Measurements from ENCODE around the gene LARGE1. TPM values are rescaled to one million over a fixed set of nuclear protein-coding genes. Genes with fewer than 3 reads are reported as not detected.

Gene LARGE1
- total and polyA plus RNA-seq, 4 experiments from 2014 or later = 0.06 to 1.1 (median 1.0) TPM; not detected in 1

GRCh38 chr22:33477120-33478111 lies 442.9 kb downstream of the LARGE1 start:
- POLR2A ChIA-PET (ENCODE audit: partially characterized antibody) = no interaction called here
- no peak for DNase-seq
- H3K27ac Mint-ChIP-seq = no peak overlapping the region
- H3K9me3 Mint-ChIP-seq = peaks cover 0 to 6% (median 3%) of the 10 kb centered on the region in 8 donors
- no peaks in the 10 kb centered on the region for H3K36me3 ChIP-seq (ENCODE audit: insufficient read depth, low read length)
- CTCF ChIA-PET (ENCODE audit: partially characterized antibody) = no interaction called here
- H3K36me3 Mint-ChIP-seq = no peaks in the 10 kb centered on the region
- intact Hi-C loops (cut with micrococcal nuclease) = no loop called here
- H3K4me3 ChIP-seq (ENCODE audit: low read length in 2 of 2) = no peak overlapping the region
- no peaks in the 10 kb centered on the region for H3K27me3 Mint-ChIP-seq
- H3K27me3 ChIP-seq (ENCODE audit: insufficient read depth, low read length) = no peaks in the 10 kb centered on the region
- no peaks in the 10 kb centered on the region for H3K4me1 Mint-ChIP-seq
- no peak overlapping the region for H3K27ac ChIP-seq (ENCODE audit: low read depth, low read length)
- H3K4me1 ChIP-seq (ENCODE audit: insufficient read depth, low read length) = no peaks in the 10 kb centered on the region
- peaks cover 0 to 4% of the 10 kb centered on the region in 2 donors for H3K9me3 ChIP-seq (ENCODE audit: control insufficient read depth in 1 of 2, low read length in 2 of 2)
- H3K4me3 Mint-ChIP-seq = no peak overlapping the region

GRCh38 chr22:33476716-33477115 lies 443.6 kb downstream of the LARGE1 start:
- ChIA-PET CTCF (ENCODE audit: partially characterized antibody) (no interaction called here), POLR2A (ENCODE audit: partially characterized antibody) (no interaction called here)
- H3K4me3 ChIP-seq (ENCODE audit: low read length in 2 of 2) = no peak overlapping the region
- Mint-ChIP-seq H3K9me3 (peaks cover 0 to 8% (median 4%) of the 10 kb centered on the region in 8 donors), H3K4me3 (no peak overlapping the region), H3K27ac (no peak overlapping the region), H3K4me1 (no peaks in the 10 kb centered on the region), H3K27me3 (no peaks in the 10 kb centered on the region), H3K36me3 (no peaks in the 10 kb centered on the region)
- peaks cover 0 to 4% of the 10 kb centered on the region in 2 donors for H3K9me3 ChIP-seq (ENCODE audit: control insufficient read depth in 1 of 2, low read length in 2 of 2)
- no peaks in the 10 kb centered on the region for H3K36me3 ChIP-seq (ENCODE audit: insufficient read depth, low read length)
- intact Hi-C loops (cut with micrococcal nuclease) = no loop called here
- no peak for DNase-seq
- H3K27me3 ChIP-seq (ENCODE audit: insufficient read depth, low read length) = no peaks in the 10 kb centered on the region
- H3K27ac ChIP-seq (ENCODE audit: low read depth, low read length) = no peak overlapping the region
- no peaks in the 10 kb centered on the region for H3K4me1 ChIP-seq (ENCODE audit: insufficient read depth, low read length)

GRCh38 chr22:33476206-33476605 lies 444.1 kb downstream of the LARGE1 start:
- no peaks in the 10 kb centered on the region for H3K27me3 ChIP-seq (ENCODE audit: insufficient read depth, low read length)
- H3K4me1 ChIP-seq (ENCODE audit: insufficient read depth, low read length) = no peaks in the 10 kb centered on the region
- Mint-ChIP-seq H3K27ac (no peak overlapping the region), H3K36me3 (no peaks in the 10 kb centered on the region), H3K9me3 (peaks cover 0 to 8% (median 4%) of the 10 kb centered on the region in 8 donors), H3K27me3 (no peaks in the 10 kb centered on the region), H3K4me1 (no peaks in the 10 kb centered on the region), H3K4me3 (no peak overlapping the region)
- no peak overlapping the region for H3K4me3 ChIP-seq (ENCODE audit: low read length in 2 of 2)
- ChIA-PET CTCF (ENCODE audit: partially characterized antibody) (no interaction called here), POLR2A (ENCODE audit: partially characterized antibody) (no interaction called here)
- H3K27ac ChIP-seq (ENCODE audit: low read depth, low read length) = no peak overlapping the region
- no peaks in the 10 kb centered on the region for H3K36me3 ChIP-seq (ENCODE audit: insufficient read depth, low read length)
- no peak for DNase-seq
- intact Hi-C loops (cut with micrococcal nuclease) = no loop called here
- H3K9me3 ChIP-seq (ENCODE audit: control insufficient read depth in 1 of 2, low read length in 2 of 2) = peaks cover 0 to 4% of the 10 kb centered on the region in 2 donors

GRCh38 chr22:33474587-33474986 lies 445.7 kb downstream of the LARGE1 start:
- CTCF ChIA-PET (ENCODE audit: partially characterized antibody) = no interaction called here
- H3K36me3 Mint-ChIP-seq = no peaks in the 10 kb centered on the region
- intact Hi-C loops (cut with micrococcal nuclease) = no loop called here
- Histone ChIP-seq H3K4me1 (ENCODE audit: insufficient read depth, low read length) (no peaks in the 10 kb centered on the region), H3K36me3 (ENCODE audit: insufficient read depth, low read length) (no peaks in the 10 kb centered on the region), H3K4me3 (ENCODE audit: low read length in 2 of 2) (no peak overlapping the region), H3K27me3 (ENCODE audit: insufficient read depth, low read length) (no peaks in the 10 kb centered on the region), H3K27ac (ENCODE audit: low read depth, low read length) (no peak overlapping the region), H3K9me3 (ENCODE audit: control insufficient read depth in 1 of 2, low read length in 2 of 2) (peaks cover 0 to 4% of the 10 kb centered on the region in 2 donors)
- no peak overlapping the region for H3K27ac Mint-ChIP-seq
- H3K9me3 Mint-ChIP-seq = peaks cover 0 to 10% (median 7%) of the 10 kb centered on the region in 8 donors
- no peaks in the 10 kb centered on the region for H3K27me3 Mint-ChIP-seq
- POLR2A ChIA-PET (ENCODE audit: partially characterized antibody) = no interaction called here
- no peak overlapping the region for H3K4me3 Mint-ChIP-seq
- H3K4me1 Mint-ChIP-seq = no peaks in the 10 kb centered on the region
- no peak for DNase-seq

GRCh38 chr22:33472462-33473344 lies 447.6 kb downstream of the LARGE1 start:
- no peak overlapping the region for H3K4me3 Mint-ChIP-seq
- Histone ChIP-seq H3K36me3 (ENCODE audit: insufficient read depth, low read length) (no peaks in the 10 kb centered on the region), H3K9me3 (ENCODE audit: control insufficient read depth in 1 of 2, low read length in 2 of 2) (peaks cover 0 to 4% of the 10 kb centered on the region in 2 donors), H3K27ac (ENCODE audit: low read depth, low read length) (no peak overlapping the region), H3K4me3 (ENCODE audit: low read length in 2 of 2) (no peak overlapping the region), H3K27me3 (ENCODE audit: insufficient read depth, low read length) (no peaks in the 10 kb centered on the region), H3K4me1 (ENCODE audit: insufficient read depth, low read length) (no peaks in the 10 kb centered on the region)
- intact Hi-C loops (cut with micrococcal nuclease) = no loop called here
- H3K36me3 Mint-ChIP-seq = no peaks in the 10 kb centered on the region
- CTCF ChIA-PET (ENCODE audit: partially characterized antibody) = no interaction called here
- H3K4me1 Mint-ChIP-seq = no peaks in the 10 kb centered on the region
- H3K27ac Mint-ChIP-seq = no peak overlapping the region
- H3K9me3 Mint-ChIP-seq = peaks cover 0 to 16% (median 6%) of the 10 kb centered on the region in 8 donors
- H3K27me3 Mint-ChIP-seq = no peaks in the 10 kb centered on the region
- DNase-seq = no peak
- POLR2A ChIA-PET (ENCODE audit: partially characterized antibody) = no interaction called here

GRCh38 chr22:33470456-33470855 lies 449.8 kb downstream of the LARGE1 start:
- Mint-ChIP-seq H3K36me3 (no peaks in the 10 kb centered on the region), H3K27me3 (no peaks in the 10 kb centered on the region), H3K27ac (no peak overlapping the region), H3K9me3 (peaks cover 0 to 20% (median 4%) of the 10 kb centered on the region in 8 donors), H3K4me3 (no peak overlapping the region), H3K4me1 (no peaks in the 10 kb centered on the region)
- Histone ChIP-seq H3K27ac (ENCODE audit: low read depth, low read length) (no peak overlapping the region), H3K4me3 (ENCODE audit: low read length in 2 of 2) (no peak overlapping the region), H3K9me3 (ENCODE audit: control insufficient read depth in 1 of 2, low read length in 2 of 2) (no peaks in the 10 kb centered on the region), H3K36me3 (ENCODE audit: insufficient read depth, low read length) (no peaks in the 10 kb centered on the region), H3K4me1 (ENCODE audit: insufficient read depth, low read length) (no peaks in the 10 kb centered on the region), H3K27me3 (ENCODE audit: insufficient read depth, low read length) (no peaks in the 10 kb centered on the region)
- DNase-seq = no peak
- ChIA-PET CTCF (ENCODE audit: partially characterized antibody) (no interaction called here), POLR2A (ENCODE audit: partially characterized antibody) (no interaction called here)
- intact Hi-C loops (cut with micrococcal nuclease) = no loop called here

GRCh38 chr22:33467620-33468095 lies 452.6 kb downstream of the LARGE1 start:
- no peaks in the 10 kb centered on the region for H3K27me3 Mint-ChIP-seq
- ChIA-PET CTCF (ENCODE audit: partially characterized antibody) (no interaction called here), POLR2A (ENCODE audit: partially characterized antibody) (no interaction called here)
- Histone ChIP-seq H3K4me1 (ENCODE audit: insufficient read depth, low read length) (no peaks in the 10 kb centered on the region), H3K36me3 (ENCODE audit: insufficient read depth, low read length) (no peaks in the 10 kb centered on the region), H3K9me3 (ENCODE audit: control insufficient read depth in 1 of 2, low read length in 2 of 2) (no peaks in the 10 kb centered on the region), H3K4me3 (ENCODE audit: low read length in 2 of 2) (no peak overlapping the region), H3K27ac (ENCODE audit: low read depth, low read length) (no peak overlapping the region), H3K27me3 (ENCODE audit: insufficient read depth, low read length) (no peaks in the 10 kb centered on the region)
- intact Hi-C loops (cut with micrococcal nuclease) = no loop called here
- no peak overlapping the region for H3K27ac Mint-ChIP-seq
- no peak for DNase-seq
- H3K4me3 Mint-ChIP-seq = no peak overlapping the region
- peaks cover 2 to 20% (median 8%) of the 10 kb centered on the region in 8 donors for H3K9me3 Mint-ChIP-seq
- no peaks in the 10 kb centered on the region for H3K4me1 Mint-ChIP-seq
- H3K36me3 Mint-ChIP-seq = no peaks in the 10 kb centered on the region
